H1 (cell line): ENCODE data around the gene VPS72. TPM values are rescaled to one million over a fixed set of nuclear protein-coding genes. Genes with fewer than 3 reads are reported as not detected.

Experiments
- CTCF ChIA-PET: fragments of 300-600 bp; sonication (Branson Sonifier 250); formaldehyde crosslinking; loops from one replicate; lab custom pipeline; 2021; ENCODE audit not compliant: partially characterized antibody; lab: Charles Lee
- POLR2A ChIA-PET: fragments of 300-600 bp; sonication (Branson Sonifier 250); formaldehyde crosslinking; loops from one replicate; lab custom pipeline; 2021; ENCODE audit warnings: inconsistent platforms; ENCODE audit not compliant: partially characterized antibody; lab: Charles Lee
- DNase-seq, 2 experiments: peaks; one replicate each; pipeline versions ENCODE4 v3.0.0 to v3.0.0-alpha.2; 2010 to 2022; ENCODE audit warnings: low spot score in 2 of 2, low read depth in 1 of 2, mixed read lengths in 1 of 2
- FAIRE-seq: peaks from 2 replicates; lab custom pipeline; 2011; peaks lifted over from hg19 to GRCh38; lab: Jason Lieb, UNC
- H2AFZ ChIP-seq: 2 replicates; pipeline ENCODE4 v1.8.1; 2012; ENCODE audit warnings: low read length, inconsistent platforms
- H2AK5ac ChIP-seq: 2 replicates; pipeline ENCODE4 v1.6.1; 2013; ENCODE audit warnings: low read depth, low read length
- H2BK120ac ChIP-seq: replicated peaks from 2 replicates; pipeline ENCODE3; 2013; ENCODE audit warnings: low read depth, low read length, inconsistent platforms
- H2BK12ac ChIP-seq: 2 replicates; pipeline ENCODE4 v1.6.1; 2013; ENCODE audit warnings: low read depth, low read length
- H2BK15ac ChIP-seq: 2 replicates; pipeline ENCODE4 v1.6.1; 2013; ENCODE audit warnings: low read length
- H2BK20ac ChIP-seq: 2 replicates; pipeline ENCODE4 v1.6.1; 2013; ENCODE audit warnings: low read length
- H2BK5ac ChIP-seq: 2 replicates; pipeline ENCODE4 v1.6.1; 2013; ENCODE audit warnings: low read depth, low read length
- H3K14ac ChIP-seq: 2 replicates; pipeline ENCODE4 v1.6.1; 2013; ENCODE audit warnings: inconsistent platforms; ENCODE audit not compliant: insufficient read length
- H3K18ac ChIP-seq: 2 replicates; pipeline ENCODE4 v1.6.1; 2013; ENCODE audit warnings: low read length; ENCODE audit errors: extremely low read depth
- H3K23ac ChIP-seq: 2 replicates; pipeline ENCODE4 v1.6.1; 2013; ENCODE audit warnings: inconsistent platforms; ENCODE audit not compliant: insufficient read length
- H3K23me2 ChIP-seq: 2 replicates; pipeline ENCODE4 v1.6.1; 2013; ENCODE audit warnings: low read depth, low read length
- H3K27ac ChIP-seq: 2 replicates; pipeline ENCODE4 v1.6.1; 2011; ENCODE audit warnings: low read depth, low read length, inconsistent platforms
- H3K27me3 ChIP-seq, 4 experiments: replicated peaks in 1 of 4; 1 replicate in 1 of 4; 2 replicates in 3 of 4; pipeline versions ENCODE4 v1.6.1 to v1.8.1; 2011 to 2013; ENCODE audit warnings: low read length in 3 of 4, mild to moderate bottlenecking in 3 of 4, inconsistent platforms in 2 of 4, mixed read lengths in 2 of 4, moderate library complexity in 1 of 4; ENCODE audit not compliant: control insufficient read depth in 3 of 4, insufficient read depth in 3 of 4; ENCODE audit errors: extremely low read depth in 1 of 4
- H3K36me3 ChIP-seq, 4 experiments: 2 replicates each; pipeline versions ENCODE4 v1.6.1 to v1.8.1; 2011 to 2013; ENCODE audit warnings: mild to moderate bottlenecking in 4 of 4, low read length in 3 of 4, moderate library complexity in 2 of 4, control low read depth in 1 of 4, inconsistent platforms in 1 of 4; ENCODE audit not compliant: insufficient read depth in 4 of 4, control insufficient read depth in 2 of 4
- H3K4ac ChIP-seq: replicated peaks from 2 replicates; pipeline ENCODE3; 2013; ENCODE audit warnings: low read length, low read depth, mixed read lengths, inconsistent platforms; ENCODE audit not compliant: insufficient read length
- H3K4me1 ChIP-seq, 4 experiments: replicated peaks in 1 of 4; 1 replicate in 1 of 4; 2 replicates in 3 of 4; pipeline versions ENCODE4 v1.6.1 to v1.8.1; 2011 to 2013; ENCODE audit warnings: low read length in 3 of 4, inconsistent platforms in 2 of 4, mixed read lengths in 1 of 4; ENCODE audit not compliant: insufficient read depth in 4 of 4, control insufficient read depth in 3 of 4
- H3K4me2 ChIP-seq, 2 experiments: 2 replicates each; pipeline versions ENCODE4 v1.6.1 to v1.8.1; 2011 to 2013; ENCODE audit warnings: low read depth in 2 of 2, low read length in 2 of 2, control low read depth in 1 of 2, inconsistent platforms in 1 of 2, mild to moderate bottlenecking in 1 of 2; ENCODE audit not compliant: insufficient read depth in 1 of 2
- H3K4me3 ChIP-seq, 4 experiments: fragments of 200-600, 300-600 bp in 1 of 4; sonication (generic), shearing (Covaris generic), sonication (Bioruptor Twin) in 1 of 4; 2 replicates each; pipeline versions ENCODE4 v1.5.1 to v1.8.1; 2011 to 2016; ENCODE audit warnings: low read length in 4 of 4, low read depth in 3 of 4, control low read depth in 2 of 4, inconsistent platforms in 2 of 4, mild to moderate bottlenecking in 2 of 4, mixed read lengths in 1 of 4, moderate library complexity in 1 of 4; ENCODE audit not compliant: insufficient read depth in 2 of 4; ENCODE audit errors: extremely low read depth in 1 of 4
- H3K56ac ChIP-seq: replicated peaks from 2 replicates; pipeline ENCODE3; 2013; ENCODE audit warnings: low read depth, mild to moderate bottlenecking, mixed read lengths, low read length, inconsistent platforms; ENCODE audit not compliant: insufficient read length
- H3K79me1 ChIP-seq: 2 replicates; pipeline ENCODE4 v1.6.1; 2013; ENCODE audit warnings: low read depth, low read length, control low read depth
- H3K79me2 ChIP-seq, 2 experiments: 2 replicates each; pipeline versions ENCODE4 v1.6.1 to v1.8.1; 2012 to 2013; ENCODE audit warnings: low read length in 2 of 2, mild to moderate bottlenecking in 2 of 2, inconsistent platforms in 1 of 2; ENCODE audit not compliant: insufficient read depth in 2 of 2, control insufficient read depth in 1 of 2
- H3K9ac ChIP-seq, 4 experiments: replicated peaks in 1 of 4; 1 replicate in 1 of 4; 2 replicates in 3 of 4; pipeline versions ENCODE4 v1.6.1 to v1.8.1; 2011 to 2013; ENCODE audit warnings: low read depth in 3 of 4, low read length in 3 of 4, control low read depth in 2 of 4, mild to moderate bottlenecking in 2 of 4, moderate library complexity in 2 of 4, inconsistent platforms in 1 of 4; ENCODE audit errors: extremely low read depth in 1 of 4
- H3K9me3 ChIP-seq, 2 experiments: 2 replicates each; pipeline versions ENCODE4 v1.6.1 to v1.8.1; 2012 to 2013; ENCODE audit warnings: mild to moderate bottlenecking in 2 of 2, moderate library complexity in 2 of 2, control low read depth in 1 of 2, inconsistent platforms in 1 of 2, low read depth in 1 of 2, low read length in 1 of 2, mixed read lengths in 1 of 2; ENCODE audit not compliant: insufficient read depth in 2 of 2
- H4K20me1 ChIP-seq, 2 experiments: replicated peaks in 1 of 2; 2 replicates each; pipeline versions ENCODE3 to v1.8.1; 2011 to 2013; ENCODE audit warnings: inconsistent platforms in 2 of 2, low read length in 2 of 2, mild to moderate bottlenecking in 1 of 2; ENCODE audit not compliant: insufficient read depth in 2 of 2, control insufficient read depth in 1 of 2
- H4K5ac ChIP-seq: 2 replicates; pipeline ENCODE4 v1.6.1; 2013; ENCODE audit warnings: low read length, low read depth, mixed read lengths, inconsistent platforms; ENCODE audit not compliant: insufficient read length
- H4K8ac ChIP-seq: 2 replicates; pipeline ENCODE4 v1.8.0; 2013; ENCODE audit warnings: mild to moderate bottlenecking, moderate library complexity, low read length, inconsistent platforms; ENCODE audit not compliant: insufficient read depth; ENCODE audit errors: extremely low read depth
- H4K91ac ChIP-seq: replicated peaks from 2 replicates; pipeline ENCODE3; 2013; ENCODE audit warnings: low read length, mixed read lengths, inconsistent platforms; ENCODE audit not compliant: insufficient read length
- POLR2AphosphoS5 ChIP-seq: IDR thresholded peaks from 2 replicates; pipeline ENCODE4 v1.6.1; 2011; ENCODE audit warnings: low read depth, low read length
- SRF ChIP-seq: IDR thresholded peaks from 2 replicates; pipeline ENCODE4 v1.6.1; 2011; ENCODE audit warnings: mild to moderate bottlenecking, low read depth, low read length, moderate library complexity
- WGBS, 2 experiments: shearing (Covaris generic) in 1 of 2; methylation state at CpG; one replicate each; pipeline versions ENCODE4 v1.1.6 to v1.1.7; 2013 to 2015; ENCODE audit warnings: low lambda C conversion rate in 2 of 2, mixed read lengths in 2 of 2, inconsistent platforms in 1 of 2, low coverage in 1 of 2, missing lambda C conversion rate in 1 of 2; ENCODE audit not compliant: insufficient replicate concordance in 2 of 2, insufficient coverage in 1 of 2, insufficient read length in 1 of 2; ENCODE audit errors: extremely low coverage in 1 of 2, missing lambda C conversion rate in 1 of 2; 5-methylcytosine and 5-hydroxymethylcytosine counted together
- polyA plus RNA-seq, 7 experiments: library from polyadenylated mRNA; depleted of rRNA in 3 of 7; stranded (reverse) in 5 of 7; unstranded in 2 of 7; fragments of >200 nt in 5 of 7; fragments of 200-250 nt in 2 of 7; gene quantifications; 1 replicate in 5 of 7; 2 replicates in 1 of 7; 4 replicates in 1 of 7; pipeline versions ENCODE4 v1.2.1 to v1.2.3, GENCODE V29; 2011 to 2013; ENCODE audit warnings: missing spikeins in 2 of 7, mixed read lengths in 2 of 7
- total RNA-seq: library from RNA; stranded (reverse); fragmentation: NEBNext Ultra II Directional; extraction: Animal tissue kit (Norgen Biotek cat#: 25700); gene quantifications from 2 replicates; pipeline ENCODE4 v1.2.1, GENCODE V29; 2021
- TF ChIP-seq, protein P1 (sequence below): IDR thresholded peaks from 2 replicates; pipeline ENCODE4 v1.6.1; 2012; ENCODE audit warnings: low read length, inconsistent platforms

Gene VPS72
- total and polyA plus RNA-seq, 2 of the 8 experiments (the other 6 are each of a cell fraction or from before 2014, with no cell fraction given), result 86.6 to 121 TPM

DNA sequence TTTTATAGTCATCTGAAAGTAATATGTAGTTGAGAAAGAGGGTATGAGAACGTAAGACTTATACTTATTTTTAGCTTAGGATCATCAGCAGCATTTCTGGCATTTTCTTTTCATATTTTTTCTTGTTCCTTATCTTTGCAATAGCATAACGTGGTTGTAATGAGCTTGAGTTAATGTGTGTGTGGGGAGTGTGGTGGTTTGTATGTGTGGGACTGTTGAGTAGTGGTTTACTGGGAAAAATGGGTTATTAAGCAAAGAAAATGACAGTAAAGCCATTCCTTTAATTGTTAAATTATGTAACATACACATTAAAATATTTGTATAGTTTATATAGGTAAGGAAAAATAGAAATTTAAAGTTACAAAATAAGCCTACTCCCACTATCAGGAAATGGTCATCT is 23.6 kb upstream of the VPS72 start:
- TF ChIP-seq POLR2AphosphoS5 (no peak), SRF (no peak)
- TF ChIP-seq, protein P1, sequence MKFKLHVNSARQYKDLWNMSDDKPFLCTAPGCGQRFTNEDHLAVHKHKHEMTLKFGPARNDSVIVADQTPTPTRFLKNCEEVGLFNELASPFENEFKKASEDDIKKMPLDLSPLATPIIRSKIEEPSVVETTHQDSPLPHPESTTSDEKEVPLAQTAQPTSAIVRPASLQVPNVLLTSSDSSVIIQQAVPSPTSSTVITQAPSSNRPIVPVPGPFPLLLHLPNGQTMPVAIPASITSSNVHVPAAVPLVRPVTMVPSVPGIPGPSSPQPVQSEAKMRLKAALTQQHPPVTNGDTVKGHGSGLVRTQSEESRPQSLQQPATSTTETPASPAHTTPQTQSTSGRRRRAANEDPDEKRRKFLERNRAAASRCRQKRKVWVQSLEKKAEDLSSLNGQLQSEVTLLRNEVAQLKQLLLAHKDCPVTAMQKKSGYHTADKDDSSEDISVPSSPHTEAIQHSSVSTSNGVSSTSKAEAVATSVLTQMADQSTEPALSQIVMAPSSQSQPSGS, result no peak
- H2BK12ac ChIP-seq, result no peak overlapping the region
- ChIA-PET POLR2A (interaction anchor here (1.0 kb wide), 1 partner anchor 15 kb away, joined by 3 read pairs; no protein-coding TSS in a partner anchor), CTCF (no interaction called here)
- H3K4me2 ChIP-seq, result no peak overlapping the region
- no peak overlapping the region for H4K8ac ChIP-seq
- no peak overlapping the region for H2BK120ac ChIP-seq
- no peaks in the 10 kb centered on the region for H3K4me1 ChIP-seq
- H3K27ac ChIP-seq, result no peak overlapping the region
- H3K27me3 ChIP-seq, result no peaks in the 10 kb centered on the region
- H4K91ac ChIP-seq, result no peak overlapping the region
- no peak overlapping the region for H3K14ac ChIP-seq
- FAIRE-seq, result no peak
- peaks cover 3 to 87% of the 10 kb centered on the region in 2 experiments; a peak in 3 of 4 replicates for H3K79me2 ChIP-seq
- 49% methylated on average over 2 of the region's 2 CpGs; no CpG with 5 or more reads in 1 of the 2 experiments for WGBS, 2 experiments
- H3K36me3 ChIP-seq, result peaks cover 0 to 16% (median 5%) of the 10 kb centered on the region in 4 experiments; a peak in 4 of 8 replicates
- no peak overlapping the region for H2AK5ac ChIP-seq
- H3K18ac ChIP-seq, result no peak overlapping the region
- H3K4me3 ChIP-seq, result no peak overlapping the region
- H2BK5ac ChIP-seq, result no peak overlapping the region
- no peak overlapping the region for H4K5ac ChIP-seq
- H3K79me1 ChIP-seq, result peaks cover 2% of the 10 kb centered on the region; the same call in 1 of the 2 replicates
- H3K23me2 ChIP-seq, result no peaks in the 10 kb centered on the region
- no peak overlapping the region for H2BK20ac ChIP-seq
- H3K56ac ChIP-seq, result no peak overlapping the region
- no peak overlapping the region for H3K4ac ChIP-seq
- DNase-seq, result no peak
- H2BK15ac ChIP-seq, result no peak overlapping the region
- no peak overlapping the region for H3K9ac ChIP-seq
- H3K9me3 ChIP-seq, result no peaks in the 10 kb centered on the region
- H4K20me1 ChIP-seq, result peaks cover 1 to 14% of the 10 kb centered on the region in 2 experiments
- H2AFZ ChIP-seq, result no peak overlapping the region
- H3K23ac ChIP-seq, result no peak overlapping the region
